Astrocyte of the cerebellum (primary cell): ENCODE results near the gene CASP10.

ENCODE experiments used
- DNase-seq: peaks from one replicate; pipeline ENCODE4 v3.0.0-alpha.2; 2011; ENCODE audit warnings: low read depth
- H3K4me3 ChIP-seq: 2 replicates; pipeline ENCODE4 v1.5.1; 2011; ENCODE audit warnings: mild to moderate bottlenecking, low read depth, low read length, moderate library complexity
- in situ Hi-C: cut with HindIII; loops from 2 replicates; pipeline ENCODE4 v1.10.0; 2017; ENCODE audit warnings: low sequenced_read_pairs
- TF ChIP-seq, protein P1 (sequence below): IDR thresholded peaks from 2 replicates; pipeline ENCODE4 v1.5.1; 2012; ENCODE audit warnings: low read length, low read depth, moderate library complexity, mild to moderate bottlenecking; ENCODE audit errors: missing control alignments

CASP10 gene

GRCh38 chr2:201273330-201273983, 90.5 kb downstream of the CASP10 start:
- in situ Hi-C loops = no loop called here
- TF ChIP-seq, protein P1, sequence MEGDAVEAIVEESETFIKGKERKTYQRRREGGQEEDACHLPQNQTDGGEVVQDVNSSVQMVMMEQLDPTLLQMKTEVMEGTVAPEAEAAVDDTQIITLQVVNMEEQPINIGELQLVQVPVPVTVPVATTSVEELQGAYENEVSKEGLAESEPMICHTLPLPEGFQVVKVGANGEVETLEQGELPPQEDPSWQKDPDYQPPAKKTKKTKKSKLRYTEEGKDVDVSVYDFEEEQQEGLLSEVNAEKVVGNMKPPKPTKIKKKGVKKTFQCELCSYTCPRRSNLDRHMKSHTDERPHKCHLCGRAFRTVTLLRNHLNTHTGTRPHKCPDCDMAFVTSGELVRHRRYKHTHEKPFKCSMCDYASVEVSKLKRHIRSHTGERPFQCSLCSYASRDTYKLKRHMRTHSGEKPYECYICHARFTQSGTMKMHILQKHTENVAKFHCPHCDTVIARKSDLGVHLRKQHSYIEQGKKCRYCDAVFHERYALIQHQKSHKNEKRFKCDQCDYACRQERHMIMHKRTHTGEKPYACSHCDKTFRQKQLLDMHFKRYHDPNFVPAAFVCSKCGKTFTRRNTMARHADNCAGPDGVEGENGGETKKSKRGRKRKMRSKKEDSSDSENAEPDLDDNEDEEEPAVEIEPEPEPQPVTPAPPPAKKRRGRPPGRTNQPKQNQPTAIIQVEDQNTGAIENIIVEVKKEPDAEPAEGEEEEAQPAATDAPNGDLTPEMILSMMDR = no peak
- no peak overlapping the region for H3K4me3 ChIP-seq
- no peak for DNase-seq

DNA sequence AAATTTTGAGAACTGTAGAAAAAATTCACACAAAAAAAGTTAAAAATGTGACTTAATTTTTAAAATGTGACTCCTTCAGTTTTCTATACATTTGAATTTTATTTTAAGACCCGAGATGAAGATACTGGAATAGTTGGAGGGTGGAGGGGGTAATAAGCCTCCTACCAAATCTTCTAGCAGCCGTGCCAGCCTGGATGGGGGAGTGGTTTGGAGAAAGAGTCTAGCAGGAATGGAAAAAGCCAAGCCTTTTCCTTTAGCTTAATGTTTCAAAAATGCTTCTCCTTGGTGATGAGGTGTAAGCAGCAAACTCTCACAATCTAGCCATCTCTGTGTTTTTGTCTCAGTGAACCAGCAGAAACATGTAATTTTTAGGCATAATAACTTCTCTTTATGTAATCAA, 92.1 kb downstream of the CASP10 start:
- in situ Hi-C loops = no loop called here
- TF ChIP-seq, protein P1 = no peak
- no peak overlapping the region for H3K4me3 ChIP-seq
- DNase-seq = no peak

DNA sequence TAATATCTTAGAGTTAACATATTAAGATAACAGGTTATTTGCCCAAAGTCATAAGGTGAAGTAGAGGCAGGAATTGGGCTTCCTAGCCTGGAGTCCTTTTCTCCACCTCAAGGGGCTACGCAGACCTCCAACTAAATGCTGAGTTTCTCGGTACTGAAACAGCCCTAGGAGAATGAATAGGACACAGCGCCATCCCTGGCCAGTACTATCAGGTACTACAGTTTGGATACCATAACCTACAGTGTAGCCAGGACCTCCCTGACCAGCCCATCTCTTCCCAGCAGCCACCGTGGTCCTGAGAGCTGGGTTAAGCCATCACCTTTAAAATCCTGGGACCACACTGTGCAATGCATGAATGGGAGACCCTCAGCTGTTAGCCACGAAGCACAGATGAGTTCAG, 93.0 kb downstream of the CASP10 start:
- no peak overlapping the region for H3K4me3 ChIP-seq
- DNase-seq = no peak
- in situ Hi-C loops = no loop called here
- TF ChIP-seq, protein P1 = no peak

DNA sequence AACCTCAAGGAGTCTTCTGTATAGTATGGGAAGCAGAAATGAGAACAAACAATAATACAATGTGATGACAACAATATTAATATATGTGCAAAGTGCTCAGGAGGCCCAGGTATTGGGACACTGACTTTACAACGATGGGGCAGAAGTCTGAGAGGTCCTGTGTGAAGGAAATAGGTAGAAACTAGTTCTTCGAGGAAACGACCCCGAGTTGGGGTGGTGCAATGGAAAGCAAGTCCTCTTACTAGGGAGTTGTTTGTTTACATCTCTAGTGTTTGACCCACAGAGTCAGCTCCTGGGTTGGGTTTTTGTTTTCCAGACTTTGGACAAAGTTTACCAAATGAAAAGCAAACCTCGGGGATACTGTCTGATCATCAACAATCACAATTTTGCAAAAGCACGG, 93.6 kb downstream of the CASP10 start:
- no peak for DNase-seq
- in situ Hi-C loops = no loop called here
- no peak overlapping the region for H3K4me3 ChIP-seq
- TF ChIP-seq, protein P1 = no peak
